Activated CD8-positive, alpha-beta memory T cell treated with anti-CD3 and anti-CD28 coated beads, Interleukin-2, amount 10 ng/mL, durations not matched to agents 7 days and 5 days (primary cell): ENCODE results near the gene DGKB. TPM values are rescaled to one million over a fixed set of nuclear protein-coding genes. Genes with fewer than 3 reads are reported as not detected.
"Not testable (repeated sequence)": the region's sequence is repeated elsewhere in the genome, so short reads cannot be mapped to it uniquely, and the experiment has no call there.

Source experiments
- ATAC-seq: fragments of 150-1000 bp; cut with Tn5 transposase; one replicate; pipeline ENCODE4 v1.10.0; 2021; ENCODE audit warnings: moderate library complexity
- CTCF ChIA-PET: fragments of 350-600 bp; sonication (Branson Sonifier 250); formaldehyde crosslinking; loops from one replicate; lab custom pipeline; 2021; ENCODE audit warnings: antibody characterized with exemption; lab: Charles Lee
- DNase-seq: peaks from one replicate; pipeline ENCODE4 v3.0.0-alpha.2; 2020
- H3K27ac Mint-ChIP-seq: one replicate; pipeline ENCODE4 v1.8.0; 2021; ENCODE audit warnings: mild to moderate bottlenecking, mixed read lengths
- H3K27me3 Mint-ChIP-seq: one replicate; pipeline ENCODE4 v1.8.0; 2021; ENCODE audit warnings: mixed read lengths
- H3K36me3 Mint-ChIP-seq: one replicate; pipeline ENCODE4 v1.8.0; 2021; ENCODE audit warnings: mild to moderate bottlenecking, mixed read lengths
- H3K4me1 Mint-ChIP-seq: one replicate; pipeline ENCODE4 v1.8.0; 2021; ENCODE audit warnings: mixed read lengths
- H3K4me3 Mint-ChIP-seq: one replicate; pipeline ENCODE4 v1.8.0; 2021; ENCODE audit warnings: mild to moderate bottlenecking, moderate library complexity, mixed read lengths
- H3K9me3 Mint-ChIP-seq: one replicate; pipeline ENCODE4 v1.8.0; 2022; ENCODE audit warnings: low read depth, mixed read lengths
- total RNA-seq, 2 experiments: library from RNA; stranded (reverse); gene quantifications; one replicate each; pipeline ENCODE4 v1.2.3, GENCODE V29; 2021

DGKB gene
- total RNA-seq, 2 experiments from 2014 or later: not detected

DNA sequence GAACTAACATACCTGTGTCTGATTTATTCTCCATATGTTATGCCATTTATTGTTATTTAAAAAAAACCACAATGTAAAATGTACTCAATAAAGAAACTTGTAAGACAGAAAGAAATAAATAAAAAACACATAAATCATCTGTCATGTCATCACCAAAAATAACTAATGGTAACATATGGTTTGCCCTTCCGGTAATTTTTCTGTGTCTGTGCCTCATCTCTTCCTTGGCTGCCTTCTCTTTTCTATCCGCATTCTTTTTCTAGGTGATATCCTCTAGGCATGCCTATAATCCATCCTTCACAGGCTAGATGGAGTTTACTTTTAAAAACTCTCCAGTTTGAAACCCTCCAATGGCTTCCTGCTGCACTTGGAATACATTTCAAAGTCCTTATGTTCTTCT, 609.1 kb downstream of the DGKB start:
- ATAC-seq: no peak
- Mint-ChIP-seq H3K4me1 (no peaks in the 10 kb centered on the region), H3K27ac (no peak overlapping the region), H3K4me3 (no peak overlapping the region), H3K36me3 (no peaks in the 10 kb centered on the region), H3K27me3 (no peaks in the 10 kb centered on the region), H3K9me3 (no peaks in the 10 kb centered on the region)
- CTCF ChIA-PET: no interaction called here
- no peak for DNase-seq

DNA sequence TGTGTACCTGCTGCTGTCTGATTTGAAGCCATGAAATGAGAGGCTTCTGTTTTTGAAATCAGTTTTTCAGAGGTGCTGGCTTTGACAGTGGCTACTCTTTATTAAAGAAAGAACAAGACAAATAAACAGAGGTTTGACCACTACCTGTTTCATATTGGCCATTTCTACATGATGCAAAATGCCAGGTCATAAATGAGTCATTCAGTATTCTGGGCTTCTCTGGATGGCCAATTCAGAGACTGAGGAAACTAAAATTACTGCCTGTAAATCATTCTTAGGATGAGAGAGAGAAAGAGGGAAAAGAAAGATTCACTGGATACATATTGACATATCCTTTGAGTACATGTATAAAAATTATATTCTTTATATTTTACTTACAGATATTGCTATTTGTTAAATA, 609.8 kb downstream of the DGKB start:
- Mint-ChIP-seq H3K9me3 (no peaks in the 10 kb centered on the region), H3K4me1 (no peaks in the 10 kb centered on the region), H3K4me3 (no peak overlapping the region), H3K27ac (no peak overlapping the region), H3K36me3 (no peaks in the 10 kb centered on the region), H3K27me3 (no peaks in the 10 kb centered on the region)
- no peak for DNase-seq
- ATAC-seq: no peak
- CTCF ChIA-PET: no interaction called here

DNA sequence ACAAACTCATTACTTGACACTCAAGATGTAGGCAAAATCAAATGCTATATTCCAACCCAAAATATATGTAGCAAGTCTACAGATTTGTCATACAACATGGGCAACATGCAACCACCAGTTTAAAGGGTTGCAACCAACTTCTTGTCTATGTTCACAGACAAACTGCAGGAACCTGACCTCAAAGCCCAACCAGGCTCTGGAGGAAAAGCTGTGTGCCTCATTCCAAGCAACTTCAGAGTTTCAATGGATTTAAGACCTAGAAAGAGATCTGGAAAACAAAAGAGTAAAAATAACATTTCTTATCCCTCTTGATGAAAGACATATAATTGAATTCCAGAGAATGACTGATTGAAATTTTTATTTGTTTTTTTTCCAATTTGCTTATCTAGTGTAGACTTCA, 612.6 kb downstream of the DGKB start:
- ATAC-seq (no peak), DNase-seq (no peak)
- Mint-ChIP-seq H3K36me3 (no peaks in the 10 kb centered on the region), H3K27me3 (no peaks in the 10 kb centered on the region), H3K4me3 (no peak overlapping the region), H3K9me3 (no peaks in the 10 kb centered on the region), H3K27ac (no peak overlapping the region), H3K4me1 (no peaks in the 10 kb centered on the region)
- CTCF ChIA-PET: no interaction called here

DNA sequence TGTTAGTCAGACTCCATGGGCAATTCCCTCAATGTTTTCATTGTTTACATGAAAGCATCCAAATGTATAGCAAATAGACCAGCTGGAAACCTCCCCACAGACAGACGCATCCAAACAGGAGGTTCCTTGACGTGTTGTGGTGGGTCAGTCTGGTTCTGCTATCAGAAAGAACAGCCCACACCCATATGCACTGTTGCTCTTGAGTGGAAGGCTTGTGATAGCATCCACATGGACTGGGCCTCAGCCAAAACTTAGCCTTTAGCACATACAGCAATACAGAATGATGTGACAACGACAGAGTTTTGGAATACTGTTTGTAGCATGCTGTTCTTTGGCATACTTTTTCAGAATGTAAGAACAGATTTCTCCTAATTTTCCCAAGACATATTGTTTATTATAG, 613.9 kb downstream of the DGKB start:
- H3K4me3 Mint-ChIP-seq: no peak overlapping the region
- DNase-seq: no peak
- CTCF ChIA-PET: no interaction called here
- no peaks in the 10 kb centered on the region for H3K27me3 Mint-ChIP-seq
- H3K9me3 Mint-ChIP-seq: no peaks in the 10 kb centered on the region
- no peaks in the 10 kb centered on the region for H3K4me1 Mint-ChIP-seq
- no peak for ATAC-seq
- no peak overlapping the region for H3K27ac Mint-ChIP-seq
- no peaks in the 10 kb centered on the region for H3K36me3 Mint-ChIP-seq

DNA sequence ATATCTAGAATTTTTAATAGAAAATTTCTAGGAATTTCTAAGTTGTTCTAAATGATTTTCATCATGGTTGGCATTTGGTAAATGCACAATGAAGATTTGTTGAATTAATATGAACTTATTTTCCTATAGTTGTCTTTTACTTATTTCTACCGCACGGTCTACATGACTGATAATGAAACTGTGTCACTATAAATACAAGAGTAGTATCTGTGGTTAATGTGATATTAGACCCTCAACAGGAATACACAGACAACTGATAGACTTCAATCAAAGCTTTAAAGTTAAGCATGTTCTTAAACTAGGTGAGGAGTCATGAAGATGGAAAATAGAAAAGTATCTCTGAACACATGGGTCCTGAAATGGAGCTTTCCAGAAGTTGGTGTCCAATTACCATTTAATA, 615.2 kb downstream of the DGKB start:
- ATAC-seq: no peak
- DNase-seq: no peak

DNA sequence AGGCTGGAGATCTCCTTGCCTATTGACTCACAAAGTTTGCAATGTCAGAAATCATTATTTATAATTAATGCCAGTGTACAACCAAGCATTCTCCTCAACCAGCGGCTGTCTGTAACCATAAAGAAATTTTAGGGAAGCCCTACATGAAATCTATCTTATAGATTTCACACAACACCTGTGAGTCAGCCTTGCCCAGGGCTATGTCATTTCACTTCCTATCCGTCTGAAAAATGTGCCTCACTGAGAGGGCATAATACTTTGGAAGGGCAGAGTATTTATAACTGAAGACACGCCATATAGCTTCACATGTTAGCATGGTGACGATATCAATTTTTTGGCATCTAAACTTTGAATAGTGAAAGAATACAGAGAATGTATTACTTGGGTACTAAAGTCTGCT, 616.5 kb downstream of the DGKB start:
- CTCF ChIA-PET: no interaction called here
- DNase-seq (no peak), ATAC-seq (no peak)
- Mint-ChIP-seq H3K4me1 (no peaks in the 10 kb centered on the region), H3K27ac (no peak overlapping the region), H3K9me3 (no peaks in the 10 kb centered on the region), H3K4me3 (no peak overlapping the region), H3K27me3 (no peaks in the 10 kb centered on the region), H3K36me3 (no peaks in the 10 kb centered on the region)

More for the DNA sequence above, 615.2 kb downstream of the DGKB start:
- H3K4me3 Mint-ChIP-seq: no peak overlapping the region
- no peaks in the 10 kb centered on the region for H3K4me1 Mint-ChIP-seq
- no peak overlapping the region for H3K27ac Mint-ChIP-seq
- no peaks in the 10 kb centered on the region for H3K27me3 Mint-ChIP-seq
- H3K9me3 Mint-ChIP-seq: no peaks in the 10 kb centered on the region
- no peaks in the 10 kb centered on the region for H3K36me3 Mint-ChIP-seq
- CTCF ChIA-PET: no interaction called here

DNA sequence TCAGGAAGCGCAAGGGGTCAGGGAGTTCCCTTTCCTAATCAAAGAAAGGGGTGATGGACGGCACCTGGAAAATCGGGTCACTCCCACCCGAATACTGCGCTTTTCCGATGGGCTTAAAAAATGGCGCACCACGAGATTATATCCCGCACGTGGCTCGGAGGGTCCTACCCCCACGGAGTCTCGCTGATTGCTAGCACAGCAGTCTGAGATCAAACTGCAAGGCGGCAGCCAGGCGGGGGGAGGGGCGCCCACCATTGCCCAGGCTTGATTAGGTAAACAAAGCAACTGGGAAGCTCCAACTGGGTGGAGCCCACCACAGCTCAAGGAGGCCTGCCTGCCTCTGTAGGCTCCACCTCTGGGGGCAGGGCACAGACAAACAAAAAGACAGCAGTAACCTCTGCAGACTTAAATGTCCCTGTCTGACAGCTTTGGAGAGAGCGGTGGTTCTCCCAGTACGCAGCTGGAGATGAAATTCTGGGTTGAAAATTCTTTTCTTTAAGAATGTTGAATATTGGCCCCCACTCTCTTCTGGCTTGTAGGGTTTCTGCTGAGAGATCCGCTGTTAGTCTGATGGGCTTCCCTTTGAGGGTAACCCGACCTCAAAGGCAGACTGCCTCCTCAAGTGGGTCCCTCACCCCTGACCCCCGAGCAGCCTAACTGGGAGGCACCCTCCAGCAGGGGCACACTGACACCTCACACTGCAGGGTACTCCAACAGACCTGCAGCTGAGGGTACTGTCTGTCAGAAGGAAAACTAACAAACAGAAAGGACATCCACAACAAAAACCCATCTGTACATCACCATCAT, 623.3 kb downstream of the DGKB start:
- H3K27ac Mint-ChIP-seq, H3K27me3 Mint-ChIP-seq, ATAC-seq, H3K36me3 Mint-ChIP-seq, H3K4me1 Mint-ChIP-seq, CTCF ChIA-PET, DNase-seq, H3K9me3 Mint-ChIP-seq, H3K4me3 Mint-ChIP-seq: not testable (repeated sequence)

DNA sequence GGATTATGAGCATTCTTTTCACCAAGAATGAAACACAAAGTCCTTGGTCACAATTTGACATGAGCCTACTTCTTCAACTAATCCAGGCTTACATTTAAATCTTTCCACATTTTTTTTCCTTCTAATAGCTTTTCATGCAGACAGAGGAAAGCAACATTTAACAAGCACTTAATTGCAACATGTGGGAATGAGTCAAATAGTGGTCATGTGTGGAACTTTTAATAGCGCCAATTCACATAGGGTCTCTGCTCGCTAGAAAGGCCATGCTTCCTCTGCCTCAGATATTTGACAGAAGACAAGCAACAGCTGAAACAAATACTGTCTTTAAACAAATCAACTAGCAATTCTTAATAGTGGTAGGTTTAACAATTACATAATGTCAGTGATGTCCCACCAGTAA, 627.2 kb downstream of the DGKB start:
- Mint-ChIP-seq H3K4me1 (no peaks in the 10 kb centered on the region), H3K36me3 (no peaks in the 10 kb centered on the region), H3K4me3 (no peak overlapping the region), H3K9me3 (no peaks in the 10 kb centered on the region), H3K27me3 (no peaks in the 10 kb centered on the region), H3K27ac (no peak overlapping the region)
- ATAC-seq (no peak), DNase-seq (no peak)
- CTCF ChIA-PET: no interaction called here

DNA sequence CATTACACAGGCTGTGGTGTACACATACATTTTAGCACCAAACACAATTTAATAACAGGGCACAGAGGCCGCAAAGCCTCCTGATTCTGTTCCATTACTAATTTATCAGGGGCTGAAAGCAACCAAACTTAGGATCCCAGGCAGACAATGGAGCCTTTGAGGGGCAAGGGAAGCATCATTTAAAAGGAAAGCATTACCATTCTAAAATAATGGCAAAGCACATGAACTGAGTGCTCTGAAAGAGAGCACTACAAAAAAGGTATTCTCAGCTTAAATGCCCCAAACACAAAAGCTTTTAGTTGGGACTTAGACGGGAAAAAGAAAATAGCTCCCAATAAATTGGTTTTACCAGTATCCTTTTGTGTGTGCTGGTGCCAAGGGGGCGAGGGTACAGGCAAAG, 631.1 kb downstream of the DGKB start:
- Mint-ChIP-seq H3K36me3 (no peaks in the 10 kb centered on the region), H3K9me3 (no peaks in the 10 kb centered on the region), H3K4me1 (no peaks in the 10 kb centered on the region), H3K27me3 (no peaks in the 10 kb centered on the region), H3K27ac (no peak overlapping the region), H3K4me3 (no peak overlapping the region)
- CTCF ChIA-PET: no interaction called here
- ATAC-seq (no peak), DNase-seq (no peak)

DNA sequence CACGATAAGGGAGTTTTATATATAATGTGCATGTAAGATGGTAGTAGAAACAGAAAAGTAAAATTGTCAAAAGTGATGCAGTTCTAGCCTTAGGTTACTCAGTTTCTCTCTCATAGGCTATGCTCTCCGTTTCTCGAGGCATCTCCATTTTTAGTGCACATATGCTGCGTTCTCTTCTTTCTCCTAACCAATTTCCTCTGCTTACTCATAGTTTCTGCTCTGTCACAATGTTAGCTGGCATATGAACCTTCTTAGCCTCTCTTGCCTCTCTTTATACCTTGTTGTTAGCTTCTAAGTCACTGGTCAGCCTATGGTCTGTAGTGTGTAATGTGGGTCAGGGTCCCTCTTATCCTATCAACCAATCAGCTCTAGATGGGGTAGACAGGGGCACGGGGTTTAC, 632.5 kb downstream of the DGKB start:
- no peak overlapping the region for H3K27ac Mint-ChIP-seq
- CTCF ChIA-PET: no interaction called here
- ATAC-seq (no peak), DNase-seq (no peak)
- H3K4me1 Mint-ChIP-seq: no peaks in the 10 kb centered on the region
- H3K9me3 Mint-ChIP-seq: no peaks in the 10 kb centered on the region
- no peaks in the 10 kb centered on the region for H3K36me3 Mint-ChIP-seq
- H3K27me3 Mint-ChIP-seq: no peaks in the 10 kb centered on the region
- H3K4me3 Mint-ChIP-seq: no peak overlapping the region

DNA sequence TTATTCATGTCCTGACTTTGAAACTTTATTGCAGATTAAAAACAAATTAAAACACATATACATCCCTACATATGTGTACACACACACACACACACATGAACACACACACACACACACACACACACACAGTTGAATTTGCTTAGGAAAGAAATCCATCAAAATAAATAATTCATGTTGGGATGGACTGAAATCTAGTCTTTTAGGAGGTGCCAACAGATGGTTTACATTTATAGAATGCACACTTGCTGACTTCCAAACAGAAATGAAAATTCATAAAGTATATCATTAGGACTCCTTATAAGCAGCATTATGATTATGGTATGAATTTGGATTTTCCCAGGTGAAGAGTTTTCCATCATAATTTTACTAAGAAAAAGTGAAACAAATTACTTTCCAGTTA, 642.5 kb downstream of the DGKB start:
- CTCF ChIA-PET: no interaction called here
- no peaks in the 10 kb centered on the region for H3K9me3 Mint-ChIP-seq
- ATAC-seq (no peak), DNase-seq (no peak)
- H3K36me3 Mint-ChIP-seq: no peaks in the 10 kb centered on the region
- H3K27me3 Mint-ChIP-seq: no peaks in the 10 kb centered on the region
- H3K4me3 Mint-ChIP-seq: no peak overlapping the region
- H3K4me1 Mint-ChIP-seq: no peaks in the 10 kb centered on the region
- no peak overlapping the region for H3K27ac Mint-ChIP-seq

DNA sequence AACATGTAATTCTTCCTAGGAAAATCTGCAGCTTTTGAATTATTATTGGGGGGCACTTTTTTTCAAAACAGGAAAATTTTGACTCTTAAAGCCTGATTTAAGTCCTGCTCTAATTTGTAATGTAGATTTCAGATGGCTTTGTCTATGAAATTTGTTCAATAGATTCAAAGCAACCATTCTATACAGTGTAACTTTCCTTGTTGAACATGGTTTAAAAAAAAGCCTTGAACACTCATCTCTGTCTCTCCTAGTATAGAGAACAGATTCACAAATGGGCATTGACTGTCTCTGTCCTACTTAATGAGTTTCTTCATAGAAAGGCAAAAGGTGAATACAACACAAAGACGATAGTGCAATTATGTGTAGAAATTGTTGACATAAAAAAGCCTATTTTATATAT, 643.7 kb downstream of the DGKB start:
- ATAC-seq: no peak

DNA sequence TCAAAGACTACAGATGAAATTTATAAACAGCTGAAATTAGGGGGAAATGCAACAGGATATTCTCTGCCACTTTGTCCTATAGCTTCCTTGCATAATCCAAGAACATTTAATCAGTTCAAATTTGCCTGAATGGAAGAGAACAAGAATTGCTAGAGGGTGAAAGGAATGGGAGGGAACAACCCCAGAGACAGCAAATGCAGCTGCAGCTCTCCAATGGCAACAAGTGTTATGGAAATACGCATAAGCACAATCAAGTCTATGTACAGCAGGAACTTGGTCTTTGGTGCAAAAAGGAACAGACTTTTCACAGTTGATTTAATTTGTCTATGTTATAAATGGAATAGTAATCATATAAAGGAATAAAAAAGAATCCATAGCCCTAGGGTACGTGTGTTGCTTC, 644.1 kb downstream of the DGKB start:
- CTCF ChIA-PET: no interaction called here
- Mint-ChIP-seq H3K27me3 (no peaks in the 10 kb centered on the region), H3K4me1 (no peaks in the 10 kb centered on the region), H3K27ac (no peak overlapping the region), H3K9me3 (no peaks in the 10 kb centered on the region), H3K4me3 (no peak overlapping the region), H3K36me3 (no peaks in the 10 kb centered on the region)
- DNase-seq (no peak), ATAC-seq (no peak)

More for the DNA sequence above, 643.7 kb downstream of the DGKB start:
- no peak for DNase-seq
- no peaks in the 10 kb centered on the region for H3K9me3 Mint-ChIP-seq
- no peaks in the 10 kb centered on the region for H3K36me3 Mint-ChIP-seq
- CTCF ChIA-PET: no interaction called here
- no peaks in the 10 kb centered on the region for H3K27me3 Mint-ChIP-seq
- no peak overlapping the region for H3K27ac Mint-ChIP-seq
- H3K4me3 Mint-ChIP-seq: no peak overlapping the region
- no peaks in the 10 kb centered on the region for H3K4me1 Mint-ChIP-seq

DNA sequence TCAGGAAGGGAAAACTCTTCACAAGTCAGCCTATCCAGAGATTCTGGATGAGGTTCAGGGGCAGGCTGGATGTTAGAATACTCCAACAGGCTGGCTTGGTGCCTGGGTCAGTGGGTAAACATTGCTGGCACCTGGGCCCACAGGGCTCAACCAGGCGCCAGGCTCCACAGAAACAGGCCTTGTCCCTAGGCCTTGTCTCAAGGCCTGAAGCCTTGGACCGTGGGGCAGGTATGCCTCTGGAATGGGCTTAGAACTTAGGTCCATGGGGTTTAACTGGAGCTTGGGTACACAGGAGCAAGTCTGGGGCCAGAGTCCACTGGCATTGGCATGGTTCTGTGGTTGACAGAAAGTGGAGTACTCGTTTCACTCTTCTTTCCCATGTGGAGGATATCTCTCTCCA, 650.1 kb downstream of the DGKB start:
- H3K27ac Mint-ChIP-seq: no peak overlapping the region
- H3K4me3 Mint-ChIP-seq: no peak overlapping the region
- no peaks in the 10 kb centered on the region for H3K36me3 Mint-ChIP-seq
- no peaks in the 10 kb centered on the region for H3K4me1 Mint-ChIP-seq
- ATAC-seq (no peak), DNase-seq (no peak)
- H3K9me3 Mint-ChIP-seq: no peaks in the 10 kb centered on the region
- H3K27me3 Mint-ChIP-seq: no peaks in the 10 kb centered on the region
- CTCF ChIA-PET: no interaction called here

DNA sequence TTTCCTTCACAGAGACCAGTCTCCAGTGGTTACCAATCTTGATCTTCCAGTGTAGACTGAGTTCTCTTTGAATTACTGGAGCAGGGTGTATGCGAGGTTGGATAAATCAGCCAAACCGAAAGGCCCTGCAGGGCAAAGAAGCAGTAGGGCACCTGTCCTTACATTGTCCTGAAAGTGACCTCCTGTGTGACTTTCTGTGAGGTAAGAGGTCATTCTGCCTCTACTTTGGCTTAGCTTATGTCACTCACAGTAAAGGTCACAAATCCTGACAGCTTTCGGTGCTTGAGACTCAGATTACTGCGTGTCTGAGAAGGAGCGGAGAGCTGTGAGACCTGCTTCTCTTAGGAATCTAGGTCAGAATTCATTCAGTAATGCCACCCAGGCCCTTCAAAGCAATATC, 660.4 kb downstream of the DGKB start:
- no peaks in the 10 kb centered on the region for H3K36me3 Mint-ChIP-seq
- H3K27me3 Mint-ChIP-seq: no peaks in the 10 kb centered on the region
- no peak overlapping the region for H3K4me3 Mint-ChIP-seq
- no peaks in the 10 kb centered on the region for H3K4me1 Mint-ChIP-seq
- H3K27ac Mint-ChIP-seq: no peak overlapping the region
- ATAC-seq: no peak
- CTCF ChIA-PET: no interaction called here
- no peaks in the 10 kb centered on the region for H3K9me3 Mint-ChIP-seq
- no peak for DNase-seq
